Omental fat pad (tissue), 4 donors: ENCODE data around the gene SCN3A. TPM values are rescaled to one million over a fixed set of nuclear protein-coding genes. Genes with fewer than 3 reads are reported as not detected.

Experiments used
- ATAC-seq: fragments of 150-250 bp; one replicate; pipeline ENCODE4 v1.9.1; 2016; ENCODE audit warnings: mild to moderate bottlenecking, moderate library complexity; ENCODE audit not compliant: low FRiP score
- DNase-seq: peaks from one replicate; pipeline ENCODE4 v3.0.0-alpha.2; 2019; ENCODE audit warnings: low spot score
- CTCF ChIP-seq, 3 donors: fragments of 450-650 bp; IDR thresholded peaks; one replicate each; pipeline ENCODE4 v1.5.1; 2016 to 2017; ENCODE audit warnings: antibody characterized with exemption in 3 of 3, mild to moderate bottlenecking in 3 of 3, moderate library complexity in 2 of 3
- total RNA-seq, 4 donors: library from RNA; depleted of rRNA; stranded (reverse); fragments of >200 nt; gene quantifications; one replicate each; pipeline ENCODE4 v1.1.0, GENCODE V29; 2016

Gene SCN3A
- total RNA-seq, 4 donors from 2014 or later = 0.72 to 2.5 (median 1.2) TPM

GRCh38 chr2:165214093-165214492, 10.2 kb upstream of the SCN3A start:
- DNase-seq = no peak
- TF ChIP-seq CTCF (IDR thresholded peaks at IDR 0.05) = no peak

GRCh38 chr2:165208094-165208493, 4.2 kb upstream of the SCN3A start:
- DNase-seq (no peak), ATAC-seq (no peak)
- no peak for TF ChIP-seq CTCF (IDR thresholded peaks at IDR 0.05)

More at GRCh38 chr2:165214093-165214492, 10.2 kb upstream of the SCN3A start:
- no peak for ATAC-seq

- TF ChIP-seq CTCF (IDR thresholded peaks at IDR 0.05) = no peak
- no peak for ATAC-seq
- DNase-seq = no peak
These were observed 2.0 kb upstream of the SCN3A start for GRCh38 chr2:165205865-165206264.

- no peak for TF ChIP-seq CTCF (IDR thresholded peaks at IDR 0.05)
- ATAC-seq = no peak
These were observed 1.6 kb downstream of the SCN3A start for GRCh38 chr2:165202239-165202638.

GRCh38 chr2:165198181-165198580, 5.7 kb downstream of the SCN3A start:
- TF ChIP-seq CTCF (IDR thresholded peaks at IDR 0.05) = no peak
- DNase-seq = no peak
- ATAC-seq = no peak

More at GRCh38 chr2:165202239-165202638, 1.6 kb downstream of the SCN3A start:
- DNase-seq = no peak

- no peak for ATAC-seq
- TF ChIP-seq CTCF (IDR thresholded peaks at IDR 0.05) = no peak
- no peak for DNase-seq
These were observed 6.5 kb downstream of the SCN3A start for GRCh38 chr2:165197346-165197745.

GRCh38 chr2:165196411-165196810, 7.4 kb downstream of the SCN3A start:
- TF ChIP-seq CTCF (IDR thresholded peaks at IDR 0.05) = no peak
- no peak for ATAC-seq
- DNase-seq = no peak
